Renal cortex interstitium (tissue), 11 donors: ENCODE data around the gene SSH2. TPM values are rescaled to one million over a fixed set of nuclear protein-coding genes. Genes with fewer than 3 reads are reported as not detected.
"Not testable (repeated sequence)": the region's sequence is repeated elsewhere in the genome, so short reads cannot be mapped to it uniquely, and the experiment has no call there.

Experiments used
- DNase-seq, 11 donors: peaks; one replicate each; pipeline ENCODE4 v3.0.0-alpha.2; 2013; ENCODE audit warnings: low read depth in 9 of 11, low spot score in 4 of 11; ENCODE audit errors: extremely low read depth in 1 of 11
- polyA plus RNA-seq, 3 donors: library from polyadenylated mRNA; unstranded; fragments of 120-200 nt; gene quantifications; one replicate each; pipeline ENCODE4 v1.2.1, GENCODE V29; 2013; ENCODE audit not compliant: insufficient read length in 3 of 3

SSH2 gene
- polyA plus RNA-seq, 3 donors, result 16.1 to 19.7 (median 16.5) TPM

DNA sequence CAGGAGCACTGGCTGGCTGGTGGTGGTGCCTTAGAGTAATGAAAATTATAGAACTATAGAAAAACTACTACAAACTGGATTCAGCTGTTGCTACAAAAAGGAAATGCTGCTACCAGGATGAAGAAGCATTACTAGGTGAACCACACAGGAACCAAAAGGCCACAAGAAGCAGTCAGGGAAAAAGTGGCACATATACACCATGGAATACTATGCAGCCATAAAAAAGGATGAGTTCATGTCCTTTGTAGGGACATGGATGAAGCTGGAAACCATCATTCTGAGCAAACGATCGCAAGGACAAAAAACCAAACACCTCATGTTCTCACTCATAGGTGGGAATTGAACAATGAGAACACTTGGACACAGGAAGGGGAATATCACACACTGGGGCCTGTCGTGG lies 5.9 kb upstream of the SSH2 start:
- DNase-seq, result not testable (repeated sequence)

DNA sequence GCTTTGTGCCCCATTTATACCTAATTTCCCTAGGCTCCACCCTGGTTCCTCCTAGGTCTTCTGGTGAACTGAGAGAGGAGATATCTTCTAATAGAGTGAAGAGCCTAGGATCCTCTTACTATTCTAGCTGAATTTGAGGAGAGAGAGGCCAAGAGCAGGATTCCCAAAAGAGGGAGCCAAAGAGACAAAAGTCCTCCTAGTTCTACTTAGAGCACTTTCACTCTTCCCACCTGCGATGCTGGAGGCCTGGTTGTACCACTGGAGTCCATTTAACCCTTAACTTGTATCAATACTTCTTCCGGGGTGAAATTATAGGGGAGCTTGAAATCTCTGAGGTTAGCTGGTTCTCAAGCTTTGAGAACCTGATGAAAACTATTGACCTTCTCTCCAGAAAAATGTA lies 3.4 kb upstream of the SSH2 start:
- no peak for DNase-seq

DNA sequence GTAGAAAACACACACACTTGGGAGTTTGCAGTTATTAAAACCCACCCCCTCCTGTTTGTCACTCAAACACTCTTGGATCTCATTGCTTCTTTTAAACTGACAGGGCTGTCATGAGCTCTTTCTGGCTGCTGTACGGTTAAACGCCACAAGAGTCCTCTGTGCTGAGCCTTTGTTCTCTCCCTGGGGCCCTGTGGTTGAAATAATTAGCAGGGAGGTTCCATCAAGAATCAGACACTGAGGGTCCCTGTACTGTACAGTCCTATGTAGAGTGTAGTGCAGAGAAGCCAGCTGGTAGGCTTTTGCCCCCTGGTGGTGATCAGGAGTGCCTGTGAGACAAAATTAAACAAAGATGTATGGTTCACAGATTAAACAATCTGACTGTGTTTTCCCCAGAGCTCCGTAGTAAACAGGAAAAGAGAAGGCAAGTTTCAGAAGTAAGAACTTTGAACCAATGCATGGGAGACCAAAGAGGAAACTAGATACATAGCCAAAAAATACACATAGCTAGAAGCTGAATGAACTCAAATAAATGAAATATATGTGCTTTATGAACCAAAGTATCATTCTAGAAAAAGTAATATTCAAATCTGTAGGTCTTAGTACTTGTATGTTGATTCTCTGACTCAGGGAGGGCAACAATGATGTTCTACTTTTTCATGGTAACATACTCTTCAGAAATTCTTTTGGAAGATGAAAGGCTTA lies 1.4 kb upstream of the SSH2 start:
- DNase-seq, result peak in 9 of 11 donors; percentile 56 to 82 (median 75)

DNA sequence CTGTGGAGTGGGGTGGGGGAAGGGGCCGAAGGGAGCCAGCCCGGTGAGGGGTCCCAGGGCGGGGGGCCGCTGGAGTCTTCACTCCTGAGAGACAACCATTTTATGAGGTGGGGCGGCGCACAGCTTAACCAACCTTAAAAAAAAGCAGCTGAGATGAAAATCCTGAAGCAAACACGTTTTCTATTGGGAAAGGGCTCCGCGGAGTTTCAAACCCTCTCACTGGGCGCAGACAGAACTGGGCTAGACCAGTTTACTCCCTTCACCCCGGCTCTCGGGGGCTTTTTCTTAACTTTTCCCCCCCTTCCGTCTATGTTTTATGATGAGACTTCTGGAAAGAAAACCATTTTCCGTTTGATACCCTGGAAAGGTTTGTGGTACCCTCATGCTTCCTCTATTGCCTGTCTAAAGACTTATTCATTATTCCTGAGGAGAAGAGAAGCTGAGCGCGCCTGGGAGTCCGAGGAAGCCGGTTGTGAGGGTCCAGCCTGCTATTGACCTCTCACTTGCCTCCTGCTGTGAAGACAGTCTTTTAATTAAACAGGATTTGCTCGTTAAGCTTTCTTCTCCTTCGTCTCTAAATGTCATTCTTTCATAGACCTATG lies 482 bp upstream of the SSH2 start:
- no peak for DNase-seq

DNA sequence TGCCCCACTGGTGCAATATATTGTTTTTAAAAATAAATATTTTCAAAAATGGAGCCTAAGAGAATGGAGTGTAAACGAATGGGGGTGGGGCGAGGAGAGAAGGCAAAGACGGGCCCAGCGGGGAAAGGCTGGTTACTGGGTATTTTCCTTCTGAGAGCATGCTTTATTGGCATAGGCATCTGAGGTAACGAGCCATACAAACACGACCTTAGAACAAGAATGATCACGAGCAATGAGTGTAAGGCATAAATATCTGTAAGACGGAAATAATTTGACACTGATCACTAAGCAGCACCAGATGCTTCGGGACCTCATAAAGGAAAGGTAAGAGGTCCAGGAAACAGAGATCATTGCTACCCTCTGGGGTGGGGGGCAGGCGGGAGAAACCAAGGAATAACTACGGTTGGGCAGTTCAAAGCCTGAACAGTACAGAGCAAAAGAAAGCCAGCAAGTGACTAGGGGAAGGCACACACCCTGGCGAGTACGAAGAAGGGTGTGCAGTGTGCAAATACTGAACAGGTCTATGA lies 959 bp downstream of the SSH2 start:
- DNase-seq, result peak in 2 of 11 donors; percentile 38 to 48

DNA sequence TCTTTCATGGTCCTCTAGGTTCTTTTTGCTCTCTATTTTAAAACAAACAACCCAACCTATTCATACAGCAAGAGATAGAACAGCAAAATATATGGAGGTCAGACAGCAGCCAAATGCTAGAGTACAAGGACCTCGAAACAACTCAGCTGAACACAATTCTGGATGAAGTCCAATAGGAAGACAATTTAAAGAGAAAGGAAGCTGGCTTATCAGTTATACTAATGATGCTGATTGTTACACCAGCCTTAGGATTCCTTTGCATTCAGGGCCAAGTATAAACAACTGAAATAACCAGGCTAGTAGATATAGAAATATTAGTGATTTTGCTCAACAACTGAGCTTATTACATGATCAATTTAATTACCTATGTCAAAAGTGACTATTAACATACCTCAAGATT lies 2.5 kb downstream of the SSH2 start:
- DNase-seq, result peak in 1 of 11 donors; percentile 14

DNA sequence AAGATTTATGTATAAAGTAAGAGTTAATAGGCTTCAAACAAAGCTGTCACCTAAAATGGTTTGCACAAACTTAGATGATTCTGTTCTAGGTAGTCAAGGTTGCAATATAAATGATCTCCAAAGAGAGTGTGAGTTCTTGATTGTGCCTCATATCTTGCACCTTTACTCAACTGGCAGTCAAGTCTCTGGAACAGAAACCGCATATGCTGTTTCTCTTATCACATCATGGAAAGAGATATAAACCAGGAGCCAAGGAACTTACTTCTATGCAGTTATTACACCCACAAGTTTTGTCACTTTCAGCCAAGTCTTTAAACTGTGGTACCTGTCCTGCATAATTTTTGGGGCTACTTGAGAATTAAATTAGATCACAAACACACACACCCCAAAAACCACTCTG lies 5.2 kb downstream of the SSH2 start:
- DNase-seq, result no peak

DNA sequence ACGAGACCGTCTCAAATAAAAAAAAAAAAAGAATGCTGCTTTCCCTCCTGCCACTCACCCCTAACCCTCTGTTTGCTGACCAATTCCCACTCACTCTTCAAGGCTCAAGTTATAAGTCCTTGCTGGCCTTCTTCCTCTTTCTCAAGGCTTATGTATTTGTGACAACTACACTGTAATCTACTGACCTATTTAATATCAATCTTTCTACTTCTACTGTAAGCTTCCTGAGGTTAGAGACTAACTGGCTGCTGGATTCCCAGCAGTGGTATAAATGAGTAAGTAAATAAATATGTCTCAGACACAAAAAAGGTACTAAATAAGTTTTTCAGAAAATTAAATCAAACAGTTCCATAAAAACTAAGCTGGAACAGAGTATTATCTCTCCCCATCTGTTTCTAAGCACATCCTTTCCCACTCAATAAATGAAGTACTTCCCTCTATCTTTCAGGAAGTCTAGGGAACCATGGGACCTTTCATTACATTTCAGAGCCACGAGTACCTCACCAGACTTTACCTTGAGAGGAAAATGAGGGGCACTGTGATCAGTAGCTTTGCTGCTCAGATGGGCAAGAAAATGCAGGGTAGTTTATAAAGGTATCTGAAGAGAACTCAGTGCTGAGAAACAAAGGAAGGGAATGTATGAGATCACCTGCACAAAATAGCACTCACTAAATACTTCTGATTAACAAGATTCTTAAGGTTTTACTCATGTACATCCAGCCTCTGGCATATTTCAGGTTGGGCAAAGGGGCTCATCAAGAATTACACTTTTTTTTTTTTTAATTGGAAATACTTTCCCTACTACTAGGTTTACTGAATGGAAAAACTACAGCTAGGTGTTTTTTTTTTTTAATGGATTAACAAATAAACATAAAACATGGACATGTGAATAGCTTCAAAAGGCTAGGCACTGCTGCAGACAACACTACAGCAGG lies 10.8 kb downstream of the SSH2 start:
- no peak for DNase-seq

DNA sequence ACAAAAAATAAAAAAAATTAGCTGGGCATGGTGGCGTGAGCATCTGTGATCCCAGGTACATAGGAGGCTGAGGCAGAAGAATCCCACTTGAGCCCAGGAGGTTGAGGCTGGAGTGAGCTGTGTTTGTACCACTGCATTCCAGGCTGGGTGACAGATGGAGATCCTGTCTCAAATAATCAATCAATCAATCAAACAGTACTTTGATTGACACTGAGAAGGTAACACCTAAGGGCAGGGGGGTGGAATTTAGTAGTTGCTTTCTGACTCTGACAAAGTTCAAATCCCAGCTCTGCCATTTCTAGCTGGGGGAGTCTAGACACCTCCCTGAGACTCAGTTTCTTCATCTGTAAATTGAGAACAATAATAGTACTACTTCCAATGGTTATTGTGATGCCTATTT lies 12.0 kb downstream of the SSH2 start:
- DNase-seq, result no peak

DNA sequence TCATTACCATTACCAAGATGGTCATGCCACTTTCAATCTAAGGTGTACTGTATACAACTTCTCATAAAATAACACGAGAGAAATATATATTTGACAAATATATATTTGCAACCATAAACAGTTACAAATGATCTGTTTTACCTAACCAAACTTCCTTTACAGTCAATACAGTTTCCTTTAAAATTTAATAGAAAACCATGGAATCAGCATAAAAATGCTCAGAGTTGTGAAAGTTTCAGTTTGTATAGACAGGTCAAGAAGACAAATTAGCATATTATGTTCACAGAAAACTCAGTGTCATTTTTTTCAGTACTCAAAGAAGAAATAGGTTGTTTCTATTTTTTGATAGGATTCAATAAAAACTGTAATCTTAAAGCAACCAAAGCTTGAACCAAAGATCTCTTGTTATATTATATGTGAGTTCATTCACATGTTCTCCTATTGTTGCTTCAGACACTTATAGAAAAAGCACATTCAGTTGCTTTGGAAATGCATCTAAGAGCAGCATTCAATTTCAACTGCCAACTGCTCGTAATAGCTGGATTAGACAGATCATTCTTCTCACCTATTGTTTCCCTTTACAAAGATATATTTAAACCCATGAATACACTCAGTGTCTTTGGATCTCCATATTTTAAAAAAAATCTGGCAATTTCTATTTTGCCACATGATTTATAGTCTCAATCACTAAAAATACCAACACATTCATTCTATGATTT lies 15.1 kb downstream of the SSH2 start:
- no peak for DNase-seq

DNA sequence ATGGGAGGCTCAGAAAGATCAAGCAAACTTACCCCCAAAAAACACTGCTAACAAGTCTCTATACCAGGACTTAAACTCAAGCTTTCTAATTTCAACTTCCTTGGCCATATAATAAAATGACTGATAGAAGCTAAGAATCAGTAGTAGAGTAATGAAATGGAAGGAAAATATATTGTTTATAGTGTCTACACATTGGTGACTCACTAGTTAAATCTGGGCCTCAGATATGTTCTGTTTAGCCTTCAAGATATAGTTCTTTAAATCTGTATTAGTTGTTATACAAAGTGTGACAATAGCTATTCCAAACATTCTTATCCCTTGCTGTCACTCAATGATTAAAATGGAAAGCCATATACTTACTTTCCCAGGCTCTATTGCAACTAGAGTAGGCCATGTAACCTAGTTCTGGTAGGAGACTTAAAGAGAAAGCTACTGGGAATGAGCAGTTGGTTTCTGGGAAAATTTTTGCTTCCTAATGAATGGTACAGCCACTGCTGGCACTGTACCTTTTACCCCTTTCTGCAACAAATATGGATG lies 18.3 kb downstream of the SSH2 start:
- DNase-seq, result no peak

DNA sequence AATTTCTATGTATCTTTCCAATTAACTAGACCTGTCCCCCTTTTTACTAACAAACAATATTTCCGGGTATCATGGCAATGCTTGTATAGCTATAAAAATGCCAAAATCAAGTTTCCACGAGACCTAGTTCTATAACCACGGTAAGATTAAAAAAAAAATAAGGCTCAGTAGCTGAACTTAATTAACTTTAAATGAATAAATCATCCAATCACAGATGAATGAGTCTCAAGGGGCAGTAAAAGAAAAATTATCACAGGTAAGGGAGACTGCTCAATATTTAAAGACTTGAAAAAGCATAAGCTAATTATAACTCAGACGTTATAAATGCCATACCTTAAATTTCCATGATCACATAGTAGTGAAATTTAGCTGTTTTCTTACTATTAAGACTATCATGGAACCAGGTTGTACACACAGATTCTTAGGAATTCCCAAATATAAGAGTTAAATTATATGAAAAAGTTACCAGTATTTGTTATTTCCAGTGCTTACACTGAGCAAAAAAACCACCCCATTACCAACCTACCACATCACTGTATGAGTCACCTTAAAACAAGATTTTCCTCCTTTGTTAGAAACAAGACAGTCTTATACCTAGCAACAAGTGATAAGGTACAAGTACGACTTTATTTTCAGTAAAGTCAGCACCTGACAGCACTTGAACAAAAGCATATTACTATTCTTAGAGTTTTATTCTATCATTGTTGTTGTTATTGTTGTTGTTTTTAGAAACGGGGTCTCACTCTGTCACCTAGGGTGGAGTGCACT lies 20.6 kb downstream of the SSH2 start:
- no peak for DNase-seq

DNA sequence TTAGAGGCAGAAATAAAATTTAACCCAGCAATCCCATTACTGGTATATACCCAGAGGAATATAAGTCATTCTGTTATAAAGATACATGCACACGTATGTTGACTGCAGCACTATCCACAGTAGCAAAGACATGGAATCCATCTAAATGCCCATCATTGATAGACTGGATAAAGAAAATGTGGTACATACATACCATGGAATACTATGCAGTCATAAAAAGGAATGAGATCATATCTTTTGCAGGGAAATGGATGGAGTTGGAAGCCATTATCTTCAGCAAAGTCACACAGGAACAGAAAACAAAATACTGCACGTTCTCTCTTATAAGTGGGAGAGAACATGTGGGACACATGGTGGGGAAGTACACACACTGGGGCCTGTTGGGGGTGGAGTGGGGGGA lies 23.1 kb downstream of the SSH2 start:
- no peak for DNase-seq

DNA sequence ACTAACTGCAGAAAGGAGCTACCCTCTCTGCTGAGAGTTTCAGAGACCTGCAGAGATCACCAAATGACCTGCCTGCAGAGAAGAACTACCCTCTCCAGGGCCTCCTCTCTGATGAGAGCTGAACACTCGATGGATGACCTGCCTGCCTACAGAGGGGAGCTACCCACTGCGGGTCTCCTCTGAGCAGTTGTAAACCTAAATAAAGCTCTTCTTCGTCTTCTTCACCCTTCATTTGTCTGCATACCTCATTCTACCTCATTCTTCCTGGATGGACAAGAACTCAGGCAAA lies 24.2 kb downstream of the SSH2 start:
- DNase-seq, result no peak

DNA sequence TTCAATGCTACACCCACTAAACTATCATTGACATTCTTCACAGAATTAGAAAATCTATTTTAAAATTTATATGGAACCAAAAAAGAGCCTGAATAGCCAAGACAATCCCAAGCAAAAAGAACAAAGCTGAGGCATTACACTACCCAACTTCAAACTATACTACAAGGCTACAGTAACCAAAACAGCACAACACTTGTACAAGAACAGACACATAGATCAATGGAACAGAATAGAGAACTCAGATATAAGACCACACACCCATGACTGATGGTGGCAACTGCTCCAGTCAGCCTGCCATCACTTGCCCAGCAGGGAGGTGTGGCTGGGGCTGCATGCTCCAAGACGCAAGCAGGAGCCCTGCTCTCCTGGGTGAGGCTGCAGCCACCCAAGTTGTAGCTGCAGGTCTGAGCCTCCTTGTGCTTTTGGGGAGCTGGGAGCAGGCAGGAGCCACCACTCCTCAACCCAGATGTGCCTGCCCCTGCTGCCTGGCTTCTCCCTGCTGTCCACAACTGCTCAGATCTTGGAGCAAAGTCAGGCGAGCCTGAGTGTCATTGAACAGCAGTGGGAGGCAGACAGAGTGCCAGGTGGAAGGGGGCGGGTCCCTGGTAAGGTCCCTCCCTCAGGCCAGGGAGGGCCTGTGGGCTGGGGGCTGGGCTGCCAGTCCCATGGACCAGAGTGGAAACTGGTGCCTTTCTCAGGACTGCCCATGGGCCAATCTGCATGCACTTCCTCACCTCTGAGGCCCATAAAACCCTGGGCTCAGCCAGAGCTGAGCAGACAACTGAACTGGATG lies 24.7 kb downstream of the SSH2 start:
- no peak for DNase-seq

DNA sequence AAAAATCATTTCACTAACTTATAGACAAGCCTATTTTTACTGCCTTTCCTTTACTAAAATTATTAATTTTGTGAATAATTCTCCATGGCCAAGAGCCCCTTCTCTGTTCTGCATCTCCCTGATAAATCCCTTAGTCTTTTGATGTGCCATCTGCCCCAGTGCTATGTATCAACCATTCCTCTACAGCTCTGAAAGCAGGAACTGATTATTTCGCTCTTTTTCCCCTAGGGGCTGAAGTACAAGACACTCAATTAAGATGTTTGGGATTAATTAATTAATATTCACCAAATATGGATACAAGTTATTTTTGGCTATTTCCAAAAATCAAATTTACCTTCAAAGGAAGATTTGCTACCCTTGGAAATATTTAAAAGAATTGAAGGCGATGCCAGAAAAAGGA lies 26.6 kb downstream of the SSH2 start:
- DNase-seq, result no peak

DNA sequence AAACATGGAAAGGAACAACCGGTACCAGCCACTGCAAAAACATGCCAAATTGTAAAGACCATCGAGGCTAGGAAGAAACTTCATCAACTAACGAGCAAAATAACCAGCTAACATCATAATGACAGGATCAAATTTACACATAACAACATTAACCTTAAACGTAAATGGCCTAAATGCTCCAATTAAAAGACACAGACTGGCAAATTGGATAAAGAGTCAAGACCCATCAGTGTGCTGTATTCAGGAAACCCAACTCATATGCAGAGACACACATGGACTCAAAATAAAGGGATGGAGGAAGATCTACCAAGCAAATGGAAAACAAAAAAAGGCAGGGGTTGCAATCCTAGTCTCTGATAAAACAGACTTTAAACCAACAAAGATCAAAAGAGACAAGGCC lies 32.9 kb downstream of the SSH2 start:
- not testable (repeated sequence) for DNase-seq

DNA sequence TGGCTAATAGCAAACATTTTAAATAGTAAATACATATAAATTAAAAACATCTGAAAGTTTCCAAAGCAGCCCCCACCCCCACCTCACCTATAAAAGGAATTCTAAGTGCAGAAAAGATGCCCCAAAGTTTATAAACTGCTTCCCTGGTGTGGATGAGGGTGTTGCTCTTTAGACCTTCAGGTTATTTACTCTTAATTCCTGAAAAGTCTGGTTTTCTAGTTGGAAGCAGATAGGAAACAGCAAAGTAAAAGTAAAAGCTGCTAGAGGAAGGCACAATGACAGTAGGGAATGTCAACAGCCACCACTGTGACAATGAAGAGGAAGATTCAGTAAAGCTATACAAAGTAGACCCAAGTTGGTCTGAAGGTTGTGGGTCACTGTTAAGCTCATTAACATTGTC lies 37.8 kb downstream of the SSH2 start:
- DNase-seq, result no peak
